ENCODE results near the gene PDCD1. TPM values are rescaled to one million over a fixed set of nuclear protein-coding genes. Genes with fewer than 3 reads are reported as not detected.
"Not testable (repeated sequence)": the region's sequence is repeated elsewhere in the genome, so short reads cannot be mapped to it uniquely, and the experiment has no call there.

PDCD1 gene
- total RNA-seq, 6 donors from 2014 or later: 0.49 to 4.2 (median 0.91) TPM; not detected in 1

GRCh38 chr2:241833101-241833663 lies 25.5 kb downstream of the PDCD1 start:
- DNase-seq: no peak
- no peaks in the 10 kb centered on the region for H3K27me3 ChIP-seq

GRCh38 chr2:241827394-241827793 lies 31.3 kb downstream of the PDCD1 start:
- Histone ChIP-seq H3K27ac (no peak overlapping the region), H3K9me3 (peaks cover 9 to 15% (median 12%) of the 10 kb centered on the region in 4 donors)

More at GRCh38 chr2:241833101-241833663, 25.5 kb downstream of the PDCD1 start:
- no peak for TF ChIP-seq CTCF (IDR thresholded peaks at IDR 0.05)
- no peak for TF ChIP-seq POLR2AphosphoS5 (IDR thresholded peaks at IDR 0.05)
- no peak for TF ChIP-seq EP300 (IDR thresholded peaks at IDR 0.05)
- no peak for TF ChIP-seq POLR2A (IDR thresholded peaks at IDR 0.05)
- Histone ChIP-seq H3K36me3 (no peaks in the 10 kb centered on the region), H3K27ac (no peak overlapping the region), H3K9me3 (no peaks in the 10 kb centered on the region), H3K4me1 (no peaks in the 10 kb centered on the region), H3K4me3 (no peak overlapping the region)
- ATAC-seq (ENCODE audit: low FRiP score in 2 of 2): no peak
- 54% methylated on average over 13 of the region's 13 CpGs for WGBS, 2 donors

GRCh38 chr2:241823531-241824437 lies 34.9 kb downstream of the PDCD1 start:
- DNase-seq: peak in 1 of 2 donors; percentile 63
- not testable (repeated sequence) for ATAC-seq (ENCODE audit: low FRiP score in 2 of 2); H3K27ac ChIP-seq; H3K4me3 ChIP-seq; H3K4me1 ChIP-seq; H3K27me3 ChIP-seq; H3K36me3 ChIP-seq
- WGBS, 2 donors: 87% methylated on average over 44 to 45 of the region's 45 CpGs
- peaks cover 9 to 15% (median 12%) of the 10 kb centered on the region in 4 donors for H3K9me3 ChIP-seq

More at GRCh38 chr2:241827394-241827793, 31.3 kb downstream of the PDCD1 start:
- Histone ChIP-seq H3K4me1 (no peaks in the 10 kb centered on the region), H3K27me3 (no peaks in the 10 kb centered on the region), H3K4me3 (no peak overlapping the region), H3K36me3 (no peaks in the 10 kb centered on the region)
- TF ChIP-seq POLR2A (IDR thresholded peaks at IDR 0.05) (no peak), EP300 (IDR thresholded peaks at IDR 0.05) (no peak), POLR2AphosphoS5 (IDR thresholded peaks at IDR 0.05) (no peak), CTCF (IDR thresholded peaks at IDR 0.05) (no peak)
- ATAC-seq (ENCODE audit: low FRiP score in 2 of 2) (no peak), DNase-seq (no peak)
- WGBS, 2 donors: 73 to 78% methylated on average over 2 of the region's 2 CpGs

- peaks cover 0 to 14% (median 4%) of the 10 kb centered on the region in 4 donors for H3K4me1 ChIP-seq
- no peaks in the 10 kb centered on the region for H3K27me3 ChIP-seq
- TF ChIP-seq POLR2AphosphoS5 (IDR thresholded peaks at IDR 0.05): no peak
- TF ChIP-seq CTCF (IDR thresholded peaks at IDR 0.05): no peak
- TF ChIP-seq EP300 (IDR thresholded peaks at IDR 0.05): no peak
- TF ChIP-seq POLR2A (IDR thresholded peaks at IDR 0.05): no peak
- no peaks in the 10 kb centered on the region for H3K36me3 ChIP-seq
- H3K4me3 ChIP-seq: no peak overlapping the region
- 84 to 86% methylated on average over 14 of the region's 14 CpGs for WGBS, 2 donors
- no peak for ATAC-seq (ENCODE audit: low FRiP score in 2 of 2)
- H3K27ac ChIP-seq: no peak overlapping the region
- peak in 1 of 2 donors; percentile 39 for DNase-seq
- peaks cover 5 to 7% (median 7%) of the 10 kb centered on the region in 4 donors for H3K9me3 ChIP-seq
Observed at GRCh38 chr2:241822264-241822623, 36.5 kb downstream of the PDCD1 start.

GRCh38 chr2:241821460-241822263 lies 37.0 kb downstream of the PDCD1 start:
- H3K4me1 ChIP-seq: peaks cover 0 to 20% (median 4%) of the 10 kb centered on the region in 4 donors
- peaks cover under 1 to 2% (median 1%) of the 10 kb centered on the region in 4 donors for H3K9me3 ChIP-seq
- TF ChIP-seq POLR2AphosphoS5 (IDR thresholded peaks at IDR 0.05) (no peak), POLR2A (IDR thresholded peaks at IDR 0.05) (no peak), EP300 (IDR thresholded peaks at IDR 0.05) (no peak), CTCF (IDR thresholded peaks at IDR 0.05) (no peak)
- no peak overlapping the region for H3K4me3 ChIP-seq
- H3K27ac ChIP-seq: no peak overlapping the region
- H3K27me3 ChIP-seq: no peaks in the 10 kb centered on the region
- H3K36me3 ChIP-seq: no peaks in the 10 kb centered on the region
- peak in 1 of 2 donors; percentile 53 for DNase-seq
- 58 to 68% methylated on average over 25 to 28 of the region's 28 CpGs for WGBS, 2 donors
- no peak for ATAC-seq (ENCODE audit: low FRiP score in 2 of 2)

Data from upper lobe of left lung (tissue), 6 donors.